ENCODE results near the gene ZBTB7C. TPM values are rescaled to one million over a fixed set of nuclear protein-coding genes. Genes with fewer than 3 reads are reported as not detected.

Gene ZBTB7C
- total RNA-seq, 1 donor from 2014 or later: 44.2 TPM

DNA sequence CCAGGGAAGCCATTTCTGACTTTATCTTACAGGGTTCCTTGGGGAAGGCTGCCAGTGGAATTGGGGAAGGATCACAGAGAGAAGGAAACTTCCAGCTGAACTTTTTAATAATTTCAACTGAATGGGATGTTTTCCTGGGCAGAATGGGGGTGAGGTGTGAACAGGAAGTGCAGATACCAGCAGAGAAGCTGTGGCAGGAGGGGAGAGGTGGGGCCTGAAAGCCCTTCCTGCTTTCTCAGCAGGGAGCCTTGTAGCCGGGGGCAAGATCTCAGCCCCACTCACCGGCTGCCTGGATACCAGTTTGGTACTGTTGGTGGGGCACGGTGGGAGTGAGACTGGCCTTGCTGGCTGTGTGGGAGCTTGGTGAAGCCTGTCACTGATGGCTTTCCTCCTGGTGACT is 170.5 kb downstream of the ZBTB7C start:
- intact Hi-C loops (cut with DNase I): no loop called here
- DNase-seq (ENCODE audit: low spot score) (no peak), ATAC-seq (no peak)

- intact Hi-C loops (cut with DNase I): no loop called here
- no peak for DNase-seq (ENCODE audit: low spot score)
- no peak for ATAC-seq
These were observed 171.0 kb downstream of the ZBTB7C start for GRCh38 chr18:48238206-48238605.

DNA sequence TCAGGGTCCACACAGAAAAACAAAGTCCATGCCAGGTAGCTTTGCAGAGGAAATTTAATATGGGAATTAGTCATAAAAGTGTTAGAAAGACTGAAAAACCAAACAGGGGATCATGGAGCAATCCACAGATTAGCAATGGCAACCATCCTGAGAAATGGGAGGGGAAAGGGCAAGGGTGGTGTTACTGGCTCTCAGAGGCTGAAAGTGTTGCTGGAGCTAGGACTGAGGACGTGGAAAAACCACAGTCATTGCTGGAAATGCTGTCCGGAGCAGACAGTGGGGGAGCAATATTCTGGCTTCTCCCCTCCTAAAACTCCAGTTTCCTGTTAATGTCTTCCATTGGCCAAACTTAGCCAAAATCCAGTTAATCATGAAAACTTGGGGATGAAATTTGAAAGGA is 172.4 kb downstream of the ZBTB7C start:
- ATAC-seq: peak; percentile 62
- intact Hi-C loops (cut with DNase I): no loop called here

DNA sequence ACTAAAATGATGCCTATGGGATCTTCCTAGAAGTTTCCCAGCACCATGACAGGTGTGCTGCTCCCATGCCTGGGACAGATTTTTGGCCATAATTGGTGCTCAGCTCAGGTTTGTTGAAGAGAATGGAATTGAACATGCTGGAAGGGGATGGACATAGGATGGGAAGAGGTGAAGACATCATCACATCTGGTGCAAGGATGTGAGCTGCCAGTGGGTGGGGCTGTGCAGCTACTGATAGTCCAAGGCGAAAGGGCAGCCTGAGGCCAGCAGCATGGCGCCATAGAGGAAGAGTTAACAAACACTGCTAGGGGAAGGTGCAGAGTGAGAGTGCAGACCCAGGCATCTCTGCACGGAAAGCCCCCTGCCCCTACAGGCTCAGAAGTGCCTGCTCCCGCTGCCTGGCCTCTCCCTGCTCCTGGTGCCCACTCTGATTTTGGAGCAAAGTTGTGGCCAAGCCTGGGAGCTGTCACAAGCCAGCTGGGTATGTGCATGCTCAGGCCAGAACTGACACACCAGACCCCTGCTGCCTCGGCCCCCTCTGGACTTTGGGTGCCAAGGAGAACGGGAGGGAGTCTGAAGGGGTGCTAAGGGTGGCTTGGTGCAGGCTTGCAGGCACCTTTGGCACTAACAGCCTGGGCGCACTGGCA is 178.6 kb downstream of the ZBTB7C start:
- ATAC-seq (peak; percentile 65), DNase-seq (ENCODE audit: low spot score) (no peak)
- intact Hi-C loops (cut with DNase I): no loop called here

More for the DNA sequence above, 172.4 kb downstream of the ZBTB7C start:
- DNase-seq (ENCODE audit: low spot score): no peak

DNA sequence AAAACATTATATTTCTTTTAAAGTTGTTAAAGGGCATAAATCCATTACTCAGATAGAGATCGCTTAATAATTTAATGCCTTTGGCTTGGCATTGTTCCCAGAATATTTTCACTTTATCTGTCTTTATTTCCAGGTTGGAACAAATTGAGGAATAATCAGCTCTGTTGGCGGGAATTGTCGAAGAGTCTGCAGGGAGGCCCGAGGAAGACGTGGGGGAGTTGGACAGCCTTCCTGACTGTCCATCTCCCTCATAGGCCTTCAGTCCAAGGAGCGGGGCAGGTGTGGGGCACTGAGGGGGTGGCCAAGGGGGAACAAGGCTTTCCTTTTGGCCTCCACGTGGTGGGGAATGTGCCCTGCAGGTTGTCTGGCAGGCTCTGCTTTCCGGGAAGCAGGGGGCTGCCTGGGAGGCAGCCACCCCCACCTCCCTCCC is 179.6 kb downstream of the ZBTB7C start:
- ATAC-seq (peak; percentile 36), DNase-seq (ENCODE audit: low spot score) (no peak)
- intact Hi-C loops (cut with DNase I): no loop called here

GRCh38 chr18:48228841-48229240 is 180.3 kb downstream of the ZBTB7C start:
- intact Hi-C loops (cut with DNase I): no loop called here
- ATAC-seq (peak; percentile 66), DNase-seq (ENCODE audit: low spot score) (peak; percentile 60)

DNA sequence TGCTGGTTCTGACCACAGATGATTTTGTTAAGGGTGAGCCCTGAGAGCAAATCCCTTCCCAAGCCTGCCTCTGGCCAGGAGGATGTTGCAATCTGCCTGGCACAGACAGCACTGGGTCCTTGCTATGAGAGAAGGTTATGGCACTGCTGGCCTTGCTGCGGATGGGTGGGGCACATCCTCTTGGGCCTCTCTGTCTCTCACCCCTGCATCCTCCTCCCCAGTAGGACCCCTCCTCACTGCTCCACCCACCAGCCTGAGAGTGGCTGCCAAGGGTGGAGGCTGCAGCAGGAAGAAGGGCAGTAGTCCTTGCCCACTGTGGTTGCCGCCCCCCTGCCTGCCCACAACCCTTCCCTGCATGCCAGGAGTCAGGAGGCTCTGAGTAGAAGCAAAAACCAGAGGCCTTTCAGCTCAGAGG is 180.9 kb downstream of the ZBTB7C start:
- intact Hi-C loops (cut with DNase I): no loop called here
- DNase-seq (ENCODE audit: low spot score) (peak; percentile 73), ATAC-seq (peak; percentile 91)

GRCh38 chr18:48227206-48227605 is 182.0 kb downstream of the ZBTB7C start:
- intact Hi-C loops (cut with DNase I): no loop called here

GRCh38 chr18:48226401-48226800 is 182.8 kb downstream of the ZBTB7C start:
- no peak for ATAC-seq
- intact Hi-C loops (cut with DNase I): no loop called here
- DNase-seq (ENCODE audit: low spot score): no peak

More at GRCh38 chr18:48227206-48227605, 182.0 kb downstream of the ZBTB7C start:
- DNase-seq (ENCODE audit: low spot score) (no peak), ATAC-seq (no peak)

GRCh38 chr18:48222118-48222517 is 187.1 kb downstream of the ZBTB7C start:
- intact Hi-C loops (cut with DNase I): no loop called here

GRCh38 chr18:48219810-48220499 is 189.2 kb downstream of the ZBTB7C start:
- intact Hi-C loops (cut with DNase I): no loop called here
- no peak for ATAC-seq
- DNase-seq (ENCODE audit: low spot score): no peak

More at GRCh38 chr18:48222118-48222517, 187.1 kb downstream of the ZBTB7C start:
- DNase-seq (ENCODE audit: low spot score): no peak
- ATAC-seq: peak; percentile 26

DNA sequence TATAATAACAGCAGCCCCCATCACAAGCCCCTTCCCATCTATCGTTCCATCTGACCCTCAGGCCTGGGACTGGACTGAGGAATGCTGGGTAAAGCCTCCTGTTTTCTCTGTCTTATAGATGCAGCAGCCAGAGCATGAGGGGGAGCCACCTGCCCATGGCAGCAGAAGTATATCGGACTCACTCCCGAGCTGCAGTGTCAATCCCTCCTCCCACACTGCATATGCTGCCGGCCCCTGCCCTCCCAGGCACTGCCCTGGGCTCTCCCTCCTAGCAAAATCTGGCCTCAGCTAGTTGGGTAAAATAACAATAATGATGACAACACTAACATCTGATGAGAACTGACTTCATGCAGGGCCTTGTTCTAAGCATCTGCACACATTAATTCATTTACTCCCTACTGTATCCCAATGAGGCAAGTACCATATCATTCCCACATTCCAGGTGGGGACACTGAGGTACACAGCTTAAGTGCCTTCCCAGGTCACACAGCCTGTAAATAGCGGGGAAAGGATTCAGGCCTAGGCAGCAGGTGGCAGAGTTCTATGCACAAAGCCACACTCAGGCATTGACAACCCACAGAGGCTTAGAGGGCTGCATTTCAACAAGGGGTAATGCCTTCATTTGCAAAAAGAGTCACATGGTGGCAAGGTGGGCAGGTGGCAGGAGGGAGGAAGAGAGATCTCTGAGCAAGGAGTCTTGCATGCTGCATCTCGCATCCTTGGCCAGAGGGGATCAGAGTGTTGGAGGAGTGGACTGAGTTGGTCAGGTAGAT is 190.0 kb downstream of the ZBTB7C start:
- intact Hi-C loops (cut with DNase I): no loop called here
- no peak for ATAC-seq
- no peak for DNase-seq (ENCODE audit: low spot score)

DNA sequence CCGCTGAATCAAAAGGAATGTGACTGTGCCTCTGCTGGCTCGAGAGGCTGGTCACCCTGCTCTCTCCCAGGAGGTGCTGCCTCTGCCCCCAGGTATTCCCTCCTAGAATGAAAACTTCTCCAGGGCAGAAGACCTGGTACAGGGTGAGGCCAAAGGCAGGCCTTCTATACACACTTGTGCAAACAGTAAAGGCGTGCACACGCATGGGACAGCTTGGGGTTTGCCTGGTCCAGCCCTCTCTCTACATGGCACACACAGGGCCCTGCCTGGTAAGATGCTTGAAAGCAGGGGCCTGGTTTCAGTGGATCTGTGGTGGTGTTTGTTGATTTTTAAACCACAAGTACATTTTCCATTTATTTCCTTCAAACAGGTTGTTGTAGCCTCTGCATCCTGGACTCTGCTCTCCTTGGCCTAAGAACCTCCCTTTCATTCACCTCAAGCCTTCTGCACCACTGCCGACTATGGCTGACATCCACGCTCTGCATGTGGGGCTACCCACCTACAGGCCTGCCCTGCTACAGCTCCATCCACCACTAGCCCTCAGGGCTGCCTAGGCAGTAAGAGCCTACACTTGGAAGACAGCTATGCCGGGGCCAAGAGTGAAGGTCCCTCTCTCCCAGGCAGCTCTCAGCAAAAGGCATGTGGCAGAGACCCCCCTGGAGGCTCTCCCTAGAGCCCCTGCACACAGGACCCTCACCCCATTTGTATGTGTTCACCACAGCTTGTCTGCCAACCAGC is 190.7 kb downstream of the ZBTB7C start:
- intact Hi-C loops (cut with DNase I): no loop called here
- ATAC-seq: no peak
- no peak for DNase-seq (ENCODE audit: low spot score)

DNA sequence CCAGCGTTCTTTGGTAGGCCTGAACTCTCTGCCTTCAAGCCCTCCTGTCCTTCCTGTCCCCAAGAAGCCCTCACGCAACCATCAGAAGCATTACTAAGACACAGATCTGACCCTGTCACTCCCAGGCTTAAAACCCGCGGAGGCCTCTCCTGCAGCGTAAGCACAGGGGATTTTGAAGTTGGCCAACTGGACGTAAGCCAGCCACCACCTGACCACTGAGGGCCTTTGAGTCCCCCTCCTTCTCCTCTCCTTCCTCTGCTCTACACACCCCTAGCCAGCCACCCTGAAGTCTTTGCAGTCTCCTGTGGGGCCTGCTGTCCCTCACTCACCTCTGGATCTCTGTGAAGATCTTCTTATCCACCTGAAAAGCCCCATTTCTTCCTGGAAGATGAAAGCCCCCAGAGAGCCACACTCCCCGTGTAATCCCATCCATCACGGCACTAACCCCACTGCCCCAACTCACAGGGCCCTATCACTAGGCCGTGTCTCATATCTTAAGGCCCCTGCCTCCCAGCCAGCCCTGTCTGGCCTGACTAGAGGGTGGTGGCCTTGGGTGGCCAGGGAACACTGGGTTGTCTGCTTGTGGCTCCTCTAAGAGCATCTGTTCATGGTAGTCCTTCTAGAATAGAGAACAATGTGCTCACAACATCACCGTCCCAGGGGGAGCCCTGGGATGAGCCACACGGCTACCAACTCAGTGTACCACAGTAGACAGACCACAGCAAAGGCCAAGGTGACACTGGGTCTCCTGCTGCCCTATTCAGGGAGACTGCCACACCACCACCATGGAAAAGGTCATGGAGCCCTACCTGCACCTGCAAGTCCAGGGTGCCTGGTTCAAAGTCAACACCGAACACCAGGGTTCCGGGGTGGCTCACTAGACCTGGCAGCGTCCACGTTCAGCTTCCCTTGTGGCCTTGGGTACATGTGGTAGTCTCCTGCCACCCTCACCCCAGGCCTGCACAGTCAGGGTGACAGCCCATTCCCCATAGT is 191.6 kb downstream of the ZBTB7C start:
- ATAC-seq: peak; percentile 21
- intact Hi-C loops (cut with DNase I): no loop called here

GRCh38 chr18:48216639-48217257 is 192.4 kb downstream of the ZBTB7C start:
- no peak for DNase-seq (ENCODE audit: low spot score)
- intact Hi-C loops (cut with DNase I): no loop called here
- no peak for ATAC-seq

More for the DNA sequence above, 191.6 kb downstream of the ZBTB7C start:
- no peak for DNase-seq (ENCODE audit: low spot score)

DNA sequence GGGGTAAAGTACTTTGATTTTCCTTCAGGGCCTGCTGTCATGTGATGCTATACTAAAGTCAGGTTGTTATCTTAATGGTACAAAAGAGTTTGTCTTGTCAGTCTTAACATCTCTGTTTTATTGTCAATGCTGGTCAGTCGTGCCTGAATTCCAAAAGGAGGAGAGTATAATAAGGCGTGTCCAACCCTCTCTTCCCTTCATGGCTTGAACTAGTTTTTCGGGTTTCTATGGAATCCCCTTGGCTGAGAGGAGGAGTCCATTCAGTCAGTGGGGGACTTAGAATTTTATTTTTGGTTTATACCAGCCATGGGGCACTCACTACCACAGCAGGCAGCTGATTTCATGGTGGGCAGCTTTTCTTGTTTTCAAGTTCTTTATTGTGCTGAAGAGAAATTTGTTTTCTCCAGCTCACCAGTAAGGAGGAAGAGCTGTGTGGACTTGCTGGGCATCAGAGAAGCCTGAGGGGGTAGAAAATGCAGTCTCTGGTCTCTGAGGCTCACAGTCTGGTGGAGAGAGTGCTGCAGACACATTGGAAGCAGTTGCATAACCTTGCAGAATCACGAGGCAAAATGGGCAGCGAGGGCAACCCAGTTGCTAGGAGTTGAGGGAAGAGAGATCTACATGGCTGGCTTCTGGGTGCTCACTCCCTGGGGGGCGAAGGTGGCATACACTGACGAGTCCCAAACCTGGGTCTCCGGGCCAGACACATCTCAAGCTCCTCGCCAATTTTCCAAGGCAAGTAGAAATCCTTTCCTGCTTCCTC is 193.1 kb downstream of the ZBTB7C start:
- intact Hi-C loops (cut with DNase I): no loop called here
- DNase-seq (ENCODE audit: low spot score): no peak
- ATAC-seq: no peak

GRCh38 chr18:48213791-48214190 is 195.4 kb downstream of the ZBTB7C start:
- intact Hi-C loops (cut with DNase I): no loop called here
- no peak for ATAC-seq
- DNase-seq (ENCODE audit: low spot score): no peak

All from sciatic nerve (tissue), 2 donors.